D721Med (cell line): ENCODE measurements around the gene NDE1.

Experiments
- DNase-seq: peaks from one replicate; pipeline ENCODE4 v3.0.0; 2011; ENCODE audit warnings: low spot score; ENCODE audit not compliant: insufficient read length
- FAIRE-seq: peaks from 2 replicates; lab custom pipeline; 2011; peaks lifted over from hg19 to GRCh38; lab: Jason Lieb, UNC
- CTCF ChIP-seq: IDR thresholded peaks from 2 replicates; pipeline ENCODE4 v1.5.1; 2012; ENCODE audit warnings: mild to moderate bottlenecking, control low read depth; ENCODE audit not compliant: insufficient read depth; ENCODE audit errors: missing control alignments

NDE1 gene

DNA sequence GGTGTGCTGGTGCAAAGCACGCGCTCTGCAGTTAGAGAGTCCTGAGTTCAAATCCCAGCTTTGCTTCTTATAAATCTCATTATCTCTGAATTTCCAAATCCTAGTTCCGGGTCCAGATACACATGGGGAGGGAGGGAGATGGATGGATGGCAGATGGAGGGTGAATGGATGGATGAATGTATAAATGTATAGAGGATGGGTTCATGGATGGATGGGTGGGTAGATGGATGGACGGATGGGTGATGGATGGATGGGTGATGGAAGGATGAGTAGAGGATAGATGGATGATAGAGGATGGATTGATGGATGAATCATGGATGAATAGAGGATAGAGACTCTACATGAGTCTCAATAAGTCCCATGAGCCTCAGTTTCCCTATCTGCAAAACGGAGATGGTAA lies 116.9 kb downstream of the NDE1 start:
- no peak for FAIRE-seq

GRCh38 chr16:15768201-15768600 lies 118.2 kb downstream of the NDE1 start:
- no peak for DNase-seq
- FAIRE-seq = no peak
- no peak for TF ChIP-seq CTCF

More for the DNA sequence above, 116.9 kb downstream of the NDE1 start:
- no peak for TF ChIP-seq CTCF
- no peak for DNase-seq

DNA sequence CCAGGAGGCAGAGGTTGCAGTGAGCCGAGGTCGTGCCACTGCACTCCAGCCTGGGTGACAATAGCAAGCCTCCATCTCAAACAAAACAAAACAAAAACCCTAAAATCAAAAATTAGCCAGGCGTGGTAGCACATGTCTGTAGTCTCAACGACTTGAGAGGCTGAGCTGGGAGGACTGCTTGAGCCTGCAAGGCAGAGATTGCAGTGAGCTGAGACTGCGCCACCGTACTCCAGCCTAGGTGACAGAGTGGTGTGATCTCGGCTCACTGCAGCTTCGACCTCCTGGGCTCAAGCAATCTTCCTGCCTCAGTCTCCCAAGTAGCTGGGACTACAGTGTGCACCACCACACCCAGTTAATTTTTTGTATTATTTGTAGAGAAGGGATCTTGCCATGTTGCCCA lies 119.2 kb downstream of the NDE1 start:
- TF ChIP-seq CTCF = no peak
- no peak for FAIRE-seq
- DNase-seq = no peak

DNA sequence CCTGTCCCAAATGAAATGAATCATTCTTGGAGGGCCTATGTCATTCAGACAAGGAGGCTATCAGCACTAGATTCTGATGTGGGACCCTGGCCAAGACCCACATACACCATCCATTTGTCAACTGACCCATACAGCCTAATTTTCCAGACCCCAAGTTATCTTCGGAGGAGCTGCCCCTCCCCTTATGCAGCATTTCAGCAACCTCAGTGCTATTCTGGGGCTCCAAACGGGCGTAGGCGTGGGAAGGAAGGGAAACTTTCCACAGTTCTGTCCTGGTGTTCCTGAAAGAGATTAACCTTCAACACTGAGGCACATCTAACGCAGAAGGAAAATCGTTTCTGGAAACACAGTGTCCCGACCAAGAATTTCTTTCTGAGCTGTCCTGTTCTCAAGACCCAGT lies 120.1 kb downstream of the NDE1 start:
- FAIRE-seq (no peak), DNase-seq (no peak)
- no peak for TF ChIP-seq CTCF

GRCh38 chr16:15770512-15770911 lies 120.5 kb downstream of the NDE1 start:
- DNase-seq (no peak), FAIRE-seq (no peak)
- no peak for TF ChIP-seq CTCF

GRCh38 chr16:15771694-15772093 lies 121.6 kb downstream of the NDE1 start:
- TF ChIP-seq CTCF = no peak
- no peak for FAIRE-seq
- no peak for DNase-seq

- no peak for FAIRE-seq
- TF ChIP-seq CTCF = no peak
- DNase-seq = no peak
These were observed 122.7 kb downstream of the NDE1 start for GRCh38 chr16:15772579-15773293.
